ENCODE data around the gene ARFIP1.

- TF ChIP-seq POLR2AphosphoS5 (IDR thresholded peaks at IDR 0.05; ENCODE audit: low read depth, low read length) (no peak), TCF7L2 (IDR thresholded peaks at IDR 0.05; ENCODE audit: borderline replicate concordance, extremely low read depth, insufficient read depth, insufficient read length) (no peak), CTCF (IDR thresholded peaks at IDR 0.05 in 2 of 3, conservative IDR thresholded peaks at IDR 0.05 in 1 of 3; ENCODE audit: borderline replicate concordance in 1 of 3, insufficient read depth in 1 of 3, low read depth in 2 of 3, low read length in 2 of 3) (no peak), EZH2 (IDR thresholded peaks at IDR 0.05) (no peak), EGR1 (IDR thresholded peaks at IDR 0.05; ENCODE audit: low read depth) (no peak), ZFX (IDR thresholded peaks at IDR 0.05) (no peak), CEBPB (IDR thresholded peaks at IDR 0.05; ENCODE audit: low read depth) (no peak)
- TF ChIP-seq, protein P1, sequence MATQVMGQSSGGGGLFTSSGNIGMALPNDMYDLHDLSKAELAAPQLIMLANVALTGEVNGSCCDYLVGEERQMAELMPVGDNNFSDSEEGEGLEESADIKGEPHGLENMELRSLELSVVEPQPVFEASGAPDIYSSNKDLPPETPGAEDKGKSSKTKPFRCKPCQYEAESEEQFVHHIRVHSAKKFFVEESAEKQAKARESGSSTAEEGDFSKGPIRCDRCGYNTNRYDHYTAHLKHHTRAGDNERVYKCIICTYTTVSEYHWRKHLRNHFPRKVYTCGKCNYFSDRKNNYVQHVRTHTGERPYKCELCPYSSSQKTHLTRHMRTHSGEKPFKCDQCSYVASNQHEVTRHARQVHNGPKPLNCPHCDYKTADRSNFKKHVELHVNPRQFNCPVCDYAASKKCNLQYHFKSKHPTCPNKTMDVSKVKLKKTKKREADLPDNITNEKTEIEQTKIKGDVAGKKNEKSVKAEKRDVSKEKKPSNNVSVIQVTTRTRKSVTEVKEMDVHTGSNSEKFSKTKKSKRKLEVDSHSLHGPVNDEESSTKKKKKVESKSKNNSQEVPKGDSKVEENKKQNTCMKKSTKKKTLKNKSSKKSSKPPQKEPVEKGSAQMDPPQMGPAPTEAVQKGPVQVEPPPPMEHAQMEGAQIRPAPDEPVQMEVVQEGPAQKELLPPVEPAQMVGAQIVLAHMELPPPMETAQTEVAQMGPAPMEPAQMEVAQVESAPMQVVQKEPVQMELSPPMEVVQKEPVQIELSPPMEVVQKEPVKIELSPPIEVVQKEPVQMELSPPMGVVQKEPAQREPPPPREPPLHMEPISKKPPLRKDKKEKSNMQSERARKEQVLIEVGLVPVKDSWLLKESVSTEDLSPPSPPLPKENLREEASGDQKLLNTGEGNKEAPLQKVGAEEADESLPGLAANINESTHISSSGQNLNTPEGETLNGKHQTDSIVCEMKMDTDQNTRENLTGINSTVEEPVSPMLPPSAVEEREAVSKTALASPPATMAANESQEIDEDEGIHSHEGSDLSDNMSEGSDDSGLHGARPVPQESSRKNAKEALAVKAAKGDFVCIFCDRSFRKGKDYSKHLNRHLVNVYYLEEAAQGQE (IDR thresholded peaks at IDR 0.05; ENCODE audit: low read depth), result no peak
Measured at GRCh38 chr4:152776352-152776751, 3.4 kb upstream of the ARFIP1 start.
